ENCODE data around the gene LY6G6F.

- TF ChIP-seq ZBTB7A (IDR thresholded peaks at IDR 0.05; ENCODE audit: low read depth) (no peak), CEBPB (IDR thresholded peaks at IDR 0.05) (no peak), MAX (IDR thresholded peaks at IDR 0.05) (no peak), NFIC (IDR thresholded peaks at IDR 0.05) (no peak), REST (IDR thresholded peaks at IDR 0.05; ENCODE audit: low read depth) (no peak), FOXM1 (IDR thresholded peaks at IDR 0.05; ENCODE audit: borderline replicate concordance, low read depth) (no peak), RAD21 (IDR thresholded peaks at IDR 0.05; ENCODE audit: low read depth) (no peak), YY1 (IDR thresholded peaks at IDR 0.05; ENCODE audit: low read depth) (no peak), CREB1 (IDR thresholded peaks at IDR 0.05; ENCODE audit: low read depth) (no peak), TCF12 (IDR thresholded peaks at IDR 0.05; ENCODE audit: low read depth) (no peak), EP300 (IDR thresholded peaks at IDR 0.05; ENCODE audit: borderline replicate concordance) (no peak), TAF1 (IDR thresholded peaks at IDR 0.05; ENCODE audit: low read depth) (no peak), EGR1 (IDR thresholded peaks at IDR 0.05) (no peak)
These were observed 51.6 kb downstream of the LY6G6F start for GRCh38 chr6:31758281-31758680.

All from Ishikawa (cell line).